ENCODE data around the gene B3GNT3.

The B3GNT3 gene

GRCh38 chr19:17751912-17752273 lies 43.0 kb upstream of the B3GNT3 start:
- H3K4me3 ChIP-seq (ENCODE audit: low read depth, low read length), result peak overlapping the region; percentile 86
- TF ChIP-seq, protein P1, sequence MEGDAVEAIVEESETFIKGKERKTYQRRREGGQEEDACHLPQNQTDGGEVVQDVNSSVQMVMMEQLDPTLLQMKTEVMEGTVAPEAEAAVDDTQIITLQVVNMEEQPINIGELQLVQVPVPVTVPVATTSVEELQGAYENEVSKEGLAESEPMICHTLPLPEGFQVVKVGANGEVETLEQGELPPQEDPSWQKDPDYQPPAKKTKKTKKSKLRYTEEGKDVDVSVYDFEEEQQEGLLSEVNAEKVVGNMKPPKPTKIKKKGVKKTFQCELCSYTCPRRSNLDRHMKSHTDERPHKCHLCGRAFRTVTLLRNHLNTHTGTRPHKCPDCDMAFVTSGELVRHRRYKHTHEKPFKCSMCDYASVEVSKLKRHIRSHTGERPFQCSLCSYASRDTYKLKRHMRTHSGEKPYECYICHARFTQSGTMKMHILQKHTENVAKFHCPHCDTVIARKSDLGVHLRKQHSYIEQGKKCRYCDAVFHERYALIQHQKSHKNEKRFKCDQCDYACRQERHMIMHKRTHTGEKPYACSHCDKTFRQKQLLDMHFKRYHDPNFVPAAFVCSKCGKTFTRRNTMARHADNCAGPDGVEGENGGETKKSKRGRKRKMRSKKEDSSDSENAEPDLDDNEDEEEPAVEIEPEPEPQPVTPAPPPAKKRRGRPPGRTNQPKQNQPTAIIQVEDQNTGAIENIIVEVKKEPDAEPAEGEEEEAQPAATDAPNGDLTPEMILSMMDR (IDR thresholded peaks at IDR 0.05; ENCODE audit: insufficient read depth, low read depth, low read length, missing control alignments), result no peak
- DNase-seq (ENCODE audit: low read depth), result peak; percentile 64

- no peak overlapping the region for H3K4me3 ChIP-seq (ENCODE audit: low read depth, low read length)
- TF ChIP-seq, protein P1 (IDR thresholded peaks at IDR 0.05; ENCODE audit: insufficient read depth, low read depth, low read length, missing control alignments), result no peak
- no peak for DNase-seq (ENCODE audit: low read depth)
These were observed 41.9 kb upstream of the B3GNT3 start for GRCh38 chr19:17752865-17753639.

GRCh38 chr19:17753976-17754375 lies 41.0 kb upstream of the B3GNT3 start:
- H3K4me3 ChIP-seq (ENCODE audit: low read depth, low read length), result no peak overlapping the region
- no peak for DNase-seq (ENCODE audit: low read depth)
- TF ChIP-seq, protein P1 (IDR thresholded peaks at IDR 0.05; ENCODE audit: insufficient read depth, low read depth, low read length, missing control alignments), result no peak

DNA sequence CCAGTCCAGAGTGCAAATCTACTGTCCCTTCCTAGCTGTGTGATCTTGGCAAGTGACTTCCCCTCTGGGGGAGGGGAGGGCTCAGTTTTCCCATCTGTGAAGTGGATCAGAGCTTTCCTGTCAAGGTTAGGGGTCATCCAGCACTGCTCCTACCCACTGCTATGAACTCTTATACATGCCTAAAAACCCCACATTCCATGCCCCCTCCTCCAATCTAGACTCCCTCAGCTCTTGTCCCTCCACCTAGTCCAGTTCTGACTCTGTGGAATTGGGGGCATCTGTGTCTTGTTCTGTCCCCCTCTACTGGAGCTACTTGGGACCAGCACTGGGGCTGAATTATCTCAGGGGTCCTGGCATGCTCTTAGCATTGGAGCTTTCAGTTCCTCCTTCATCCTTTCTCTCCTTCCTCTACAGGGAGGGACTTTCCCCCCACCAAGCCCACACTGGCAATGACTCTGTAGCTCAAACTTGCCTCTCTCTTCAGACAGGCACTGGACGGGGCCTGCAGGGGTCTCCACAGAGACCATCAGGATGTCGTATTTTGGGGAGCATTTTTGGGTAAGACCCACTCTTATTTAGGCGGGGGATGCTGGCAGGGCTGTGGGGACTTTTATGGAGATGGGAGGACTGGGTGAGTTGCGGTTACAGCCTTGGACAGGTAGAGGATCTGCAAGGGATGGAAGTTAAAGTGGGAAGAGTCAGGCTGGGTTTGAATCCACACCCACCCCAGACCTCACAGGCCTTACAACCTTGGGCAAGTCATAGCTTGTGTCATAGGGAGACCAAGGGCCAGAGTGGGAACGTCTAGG lies 40.1 kb upstream of the B3GNT3 start:
- DNase-seq (ENCODE audit: low read depth), result peak; percentile 90
- H3K4me3 ChIP-seq (ENCODE audit: low read depth, low read length), result peak overlapping the region; percentile 13
- TF ChIP-seq, protein P1 (IDR thresholded peaks at IDR 0.05; ENCODE audit: insufficient read depth, low read depth, low read length, missing control alignments), result peak; percentile 41

DNA sequence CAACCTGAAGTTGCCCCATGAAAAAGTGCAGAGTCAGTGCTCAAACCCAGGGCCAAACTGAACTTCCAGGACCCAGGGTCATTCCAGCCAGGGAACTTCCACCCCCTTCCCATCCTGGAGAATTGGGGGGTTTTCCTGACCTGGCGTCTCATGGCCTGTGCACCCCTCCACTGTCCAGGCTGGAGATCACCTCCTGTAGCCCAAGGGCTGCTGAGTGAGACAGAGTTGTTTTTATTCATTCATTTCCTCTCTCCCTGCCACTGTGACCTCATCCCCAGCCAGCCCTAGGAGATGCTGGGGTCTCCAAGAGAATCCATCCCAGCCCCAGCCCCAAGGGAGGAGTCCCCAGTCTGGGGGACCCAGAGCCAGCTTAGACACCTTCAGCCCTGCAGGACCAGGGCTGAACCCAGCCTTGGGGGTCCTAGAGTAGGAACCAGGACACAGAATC lies 39.5 kb upstream of the B3GNT3 start:
- TF ChIP-seq, protein P1 (IDR thresholded peaks at IDR 0.05; ENCODE audit: insufficient read depth, low read depth, low read length, missing control alignments), result no peak
- no peak for DNase-seq (ENCODE audit: low read depth)
- peak overlapping the region; percentile 13 for H3K4me3 ChIP-seq (ENCODE audit: low read depth, low read length)

GRCh38 chr19:17755977-17756670 lies 38.8 kb upstream of the B3GNT3 start:
- peak; percentile 93 for DNase-seq (ENCODE audit: low read depth)
- H3K4me3 ChIP-seq (ENCODE audit: low read depth, low read length), result no peak overlapping the region; the same call in 1 of the 2 replicates
- TF ChIP-seq, protein P1 (IDR thresholded peaks at IDR 0.05; ENCODE audit: insufficient read depth, low read depth, low read length, missing control alignments), result no peak
